HS-5 (cell line): ENCODE data around the gene RAB1B.
"Not testable (repeated sequence)": the region's sequence is repeated elsewhere in the genome, so short reads cannot be mapped to it uniquely, and the experiment has no call there.

Source experiments
- DNase-seq: peaks from one replicate; pipeline ENCODE4 v3.0.0-alpha.2; 2012; ENCODE audit warnings: low read depth

Gene RAB1B

GRCh38 chr11:66309475-66309874, 41.0 kb downstream of the RAB1B start:
- DNase-seq: no peak

GRCh38 chr11:66310324-66310723, 41.9 kb downstream of the RAB1B start:
- no peak for DNase-seq

- DNase-seq: not testable (repeated sequence)
Measured at GRCh38 chr11:66310803-66311440, 42.5 kb downstream of the RAB1B start.

GRCh38 chr11:66311470-66311964, 43.1 kb downstream of the RAB1B start:
- DNase-seq: no peak

GRCh38 chr11:66311965-66312548, 43.6 kb downstream of the RAB1B start:
- DNase-seq: peak; percentile 86

GRCh38 chr11:66312549-66313320, 44.3 kb downstream of the RAB1B start:
- peak; percentile 93 for DNase-seq

- DNase-seq: no peak
Measured at GRCh38 chr11:66313321-66314185, 45.1 kb downstream of the RAB1B start.

GRCh38 chr11:66314186-66314501, 45.7 kb downstream of the RAB1B start:
- no peak for DNase-seq

GRCh38 chr11:66314561-66315497, 46.4 kb downstream of the RAB1B start:
- DNase-seq: no peak

- DNase-seq: no peak
Measured at GRCh38 chr11:66315498-66315885, 47.1 kb downstream of the RAB1B start.

GRCh38 chr11:66315921-66316811, 47.7 kb downstream of the RAB1B start:
- DNase-seq: no peak

GRCh38 chr11:66316849-66317251, 48.4 kb downstream of the RAB1B start, which contains the start of gene CD248:
Gene CD248 (minus strand): TSS chr11:66317044. CDS start chr11:66317027, 17 bp downstream.
- DNase-seq: no peak

- no peak for DNase-seq
Measured at GRCh38 chr11:66317322-66317722, 48.9 kb downstream of the RAB1B start.

- DNase-seq: no peak
Measured at GRCh38 chr11:66317723-66318599, 49.5 kb downstream of the RAB1B start.

- no peak for DNase-seq
Measured at GRCh38 chr11:66318600-66318970, 50.1 kb downstream of the RAB1B start.

- not testable (repeated sequence) for DNase-seq
Measured at GRCh38 chr11:66320289-66320688, 51.9 kb downstream of the RAB1B start.

GRCh38 chr11:66320748-66321147, 52.3 kb downstream of the RAB1B start:
- DNase-seq: not testable (repeated sequence)

GRCh38 chr11:66321606-66322005, 53.2 kb downstream of the RAB1B start:
- DNase-seq: no peak
